SK-N-MC (cell line): ENCODE data around the gene PDIA6.

Experiments used
- EZH2 ChIP-seq: fragments of 200-600 bp; sonication (generic); IDR thresholded peaks from one replicate; pipeline ENCODE4 v1.6.1; 2017; ENCODE audit warnings: antibody characterized with exemption
- POLR2AphosphoS5 ChIP-seq: IDR thresholded peaks from 2 replicates; pipeline ENCODE4 v1.6.1; 2012; ENCODE audit warnings: mild to moderate bottlenecking, low read depth, low read length, borderline replicate concordance

- no peak for TF ChIP-seq EZH2
- no peak for TF ChIP-seq POLR2AphosphoS5
Measured at GRCh38 chr2:10775831-10776230, 36.8 kb downstream of the PDIA6 start.
